Measurements from ENCODE around the gene VPS11. TPM values are rescaled to one million over a fixed set of nuclear protein-coding genes. Genes with fewer than 3 reads are reported as not detected.

Gene VPS11
- total RNA-seq, 1 experiment from 2014 or later, result 43.2 TPM

DNA sequence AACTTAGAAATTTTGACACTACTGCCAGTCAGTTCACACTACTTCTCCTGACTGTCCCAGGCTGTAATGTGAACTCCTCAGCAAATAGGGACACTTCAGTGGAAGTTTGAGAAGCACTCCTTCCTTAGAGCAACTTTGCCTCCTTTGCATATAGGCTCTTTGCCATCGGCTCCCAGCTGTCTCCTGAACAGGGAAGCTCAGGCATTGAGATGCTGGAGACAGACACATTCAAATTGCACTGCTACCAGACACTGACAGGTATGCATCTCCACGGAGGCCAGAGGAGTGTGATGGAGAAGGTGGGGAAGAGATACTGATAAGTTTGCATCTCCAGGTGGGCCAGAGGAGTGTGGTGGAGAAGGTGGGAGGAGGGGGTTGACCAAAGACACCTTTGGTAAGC is 47.6 kb upstream of the VPS11 start:
- peaks cover 63% of the 10 kb centered on the region for H3K4me1 ChIP-seq
- Mint-ChIP-seq H3K4me3 (ENCODE audit: unreplicated experiment) (peak overlapping the region; percentile 96), H3K27me3 (ENCODE audit: insufficient read depth, unreplicated experiment) (no peaks in the 10 kb centered on the region), H3K9me3 (ENCODE audit: unreplicated experiment) (no peaks in the 10 kb centered on the region), H3K27ac (ENCODE audit: unreplicated experiment) (peak overlapping the region; percentile 98), H3K4me1 (ENCODE audit: low read depth, unreplicated experiment) (peaks cover 39% of the 10 kb centered on the region), H3K36me3 (ENCODE audit: insufficient read depth, unreplicated experiment) (peaks cover 99% of the 10 kb centered on the region)
- peaks cover 12% of the 10 kb centered on the region for H3K36me3 ChIP-seq (ENCODE audit: control insufficient read depth, insufficient read depth, low read length)
- ChIA-PET CTCF (interaction anchor here (0.9 kb wide), 1 partner anchor 10 kb away, joined by 5 read pairs; the partner anchor contains the start of gene SLC37A4), POLR2A (interaction anchor here (1.0 to 2.2 kb wide), 2 partner anchors 21 to 22 kb away, joined by 3 to 13 read pairs; partner anchors contain the start of gene CENATAC)
- H3K9me3 ChIP-seq, result no peaks in the 10 kb centered on the region
- H3K27me3 ChIP-seq (replicated peaks; ENCODE audit: control insufficient read depth, insufficient read depth, low read length), result no peaks in the 10 kb centered on the region
- no peak for DNase-seq
- TF ChIP-seq, protein P1, sequence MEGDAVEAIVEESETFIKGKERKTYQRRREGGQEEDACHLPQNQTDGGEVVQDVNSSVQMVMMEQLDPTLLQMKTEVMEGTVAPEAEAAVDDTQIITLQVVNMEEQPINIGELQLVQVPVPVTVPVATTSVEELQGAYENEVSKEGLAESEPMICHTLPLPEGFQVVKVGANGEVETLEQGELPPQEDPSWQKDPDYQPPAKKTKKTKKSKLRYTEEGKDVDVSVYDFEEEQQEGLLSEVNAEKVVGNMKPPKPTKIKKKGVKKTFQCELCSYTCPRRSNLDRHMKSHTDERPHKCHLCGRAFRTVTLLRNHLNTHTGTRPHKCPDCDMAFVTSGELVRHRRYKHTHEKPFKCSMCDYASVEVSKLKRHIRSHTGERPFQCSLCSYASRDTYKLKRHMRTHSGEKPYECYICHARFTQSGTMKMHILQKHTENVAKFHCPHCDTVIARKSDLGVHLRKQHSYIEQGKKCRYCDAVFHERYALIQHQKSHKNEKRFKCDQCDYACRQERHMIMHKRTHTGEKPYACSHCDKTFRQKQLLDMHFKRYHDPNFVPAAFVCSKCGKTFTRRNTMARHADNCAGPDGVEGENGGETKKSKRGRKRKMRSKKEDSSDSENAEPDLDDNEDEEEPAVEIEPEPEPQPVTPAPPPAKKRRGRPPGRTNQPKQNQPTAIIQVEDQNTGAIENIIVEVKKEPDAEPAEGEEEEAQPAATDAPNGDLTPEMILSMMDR (IDR thresholded peaks at IDR 0.05; ENCODE audit: insufficient read depth in 1 of 2, low read depth in 1 of 2, low read length in 1 of 2, severe bottlenecking in 1 of 2, unreplicated experiment in 1 of 2), result no peak
- peak overlapping the region; percentile 91 for H3K4me3 ChIP-seq (ENCODE audit: low read depth, low read length)
- intact Hi-C loops (cut with micrococcal nuclease; ENCODE audit: unreplicated experiment), result loop anchor here (2.0 kb wide), 1 partner anchor 75 kb away; a partner anchor contains a TSS
- no TSS peak for BruUV-seq (replicated peaks)

DNA sequence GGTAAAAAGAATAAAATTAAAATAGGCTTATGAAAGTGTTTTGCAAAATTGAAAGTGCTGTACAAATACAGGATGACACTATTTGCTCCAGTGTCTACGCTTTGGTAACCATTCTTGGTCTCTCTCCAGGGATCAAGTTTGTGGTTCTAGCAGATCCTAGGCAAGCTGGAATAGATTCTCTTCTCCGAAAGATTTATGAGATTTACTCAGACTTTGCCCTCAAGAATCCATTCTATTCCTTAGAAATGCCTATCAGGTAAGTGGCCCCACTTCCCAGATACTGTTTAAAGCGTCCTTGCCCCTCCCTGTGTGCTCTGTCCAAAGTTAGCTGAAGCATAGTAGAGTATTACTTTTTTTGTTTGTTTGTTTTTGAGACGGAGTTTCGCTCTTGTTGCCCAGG is 46.0 kb upstream of the VPS11 start:
- peaks cover 96% of the 10 kb centered on the region for H3K36me3 Mint-ChIP-seq (ENCODE audit: insufficient read depth, unreplicated experiment)
- intact Hi-C loops (cut with micrococcal nuclease; ENCODE audit: unreplicated experiment), result no loop called here
- no peaks in the 10 kb centered on the region for H3K9me3 ChIP-seq
- H3K4me3 ChIP-seq (ENCODE audit: low read depth, low read length), result no peak overlapping the region
- H3K4me3 Mint-ChIP-seq (ENCODE audit: unreplicated experiment), result peak overlapping the region; percentile 96
- H3K27me3 ChIP-seq (replicated peaks; ENCODE audit: control insufficient read depth, insufficient read depth, low read length), result no peaks in the 10 kb centered on the region
- ChIA-PET CTCF (interaction anchor here (0.5 kb wide), 1 partner anchor 106 kb away, joined by 6 read pairs; no protein-coding TSS in a partner anchor), POLR2A (interaction anchor here (1.3 kb wide), 1 partner anchor 8 kb away, joined by 4 read pairs; no protein-coding TSS in a partner anchor)
- H3K4me1 Mint-ChIP-seq (ENCODE audit: low read depth, unreplicated experiment), result peaks cover 41% of the 10 kb centered on the region
- no peaks in the 10 kb centered on the region for H3K9me3 Mint-ChIP-seq (ENCODE audit: unreplicated experiment)
- BruUV-seq (replicated peaks), result no TSS peak
- H3K27ac Mint-ChIP-seq (ENCODE audit: unreplicated experiment), result peak overlapping the region; percentile 15
- DNase-seq, result no peak
- peaks cover 11% of the 10 kb centered on the region for H3K36me3 ChIP-seq (ENCODE audit: control insufficient read depth, insufficient read depth, low read length)
- TF ChIP-seq, protein P1 (IDR thresholded peaks at IDR 0.05; ENCODE audit: insufficient read depth in 1 of 2, low read depth in 1 of 2, low read length in 1 of 2, severe bottlenecking in 1 of 2, unreplicated experiment in 1 of 2), result no peak
- no peaks in the 10 kb centered on the region for H3K27me3 Mint-ChIP-seq (ENCODE audit: insufficient read depth, unreplicated experiment)
- peaks cover 66% of the 10 kb centered on the region for H3K4me1 ChIP-seq

DNA sequence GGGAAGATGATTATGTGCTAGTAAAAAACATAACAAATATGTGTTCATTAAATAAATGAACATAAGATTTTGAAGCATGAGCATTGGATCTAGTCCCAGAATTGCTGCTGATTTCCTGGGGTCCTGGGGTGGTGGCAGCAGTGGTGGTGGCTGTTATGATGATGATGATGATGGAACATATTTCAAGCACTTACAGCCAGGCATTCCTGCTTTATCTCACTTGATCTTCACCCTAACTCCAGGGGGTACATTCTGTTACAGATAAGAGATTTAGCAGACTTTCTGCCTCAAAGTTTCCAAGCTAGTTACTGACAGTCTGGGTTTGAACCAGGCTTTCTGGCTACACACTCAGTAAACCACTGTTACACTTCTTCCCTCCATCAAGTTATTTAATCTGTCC is 43.9 kb upstream of the VPS11 start:
- H3K4me3 ChIP-seq (ENCODE audit: low read depth, low read length), result no peak overlapping the region
- Mint-ChIP-seq H3K27ac (ENCODE audit: unreplicated experiment) (no peak overlapping the region), H3K4me3 (ENCODE audit: unreplicated experiment) (no peak overlapping the region), H3K36me3 (ENCODE audit: insufficient read depth, unreplicated experiment) (peaks cover 90% of the 10 kb centered on the region), H3K27me3 (ENCODE audit: insufficient read depth, unreplicated experiment) (no peaks in the 10 kb centered on the region), H3K9me3 (ENCODE audit: unreplicated experiment) (no peaks in the 10 kb centered on the region), H3K4me1 (ENCODE audit: low read depth, unreplicated experiment) (peaks cover 61% of the 10 kb centered on the region)
- DNase-seq, result no peak
- intact Hi-C loops (cut with micrococcal nuclease; ENCODE audit: unreplicated experiment), result no loop called here
- CTCF ChIA-PET, result interaction anchor here (0.5 to 0.6 kb wide), 2 partner anchors 337 to 387 kb away, joined by 3 read pairs; no protein-coding TSS in a partner anchor
- no peaks in the 10 kb centered on the region for H3K9me3 ChIP-seq
- no TSS peak for BruUV-seq (replicated peaks)
- peaks cover 20% of the 10 kb centered on the region for H3K36me3 ChIP-seq (ENCODE audit: control insufficient read depth, insufficient read depth, low read length)
- H3K27me3 ChIP-seq (replicated peaks; ENCODE audit: control insufficient read depth, insufficient read depth, low read length), result no peaks in the 10 kb centered on the region
- TF ChIP-seq, protein P1 (IDR thresholded peaks at IDR 0.05; ENCODE audit: insufficient read depth in 1 of 2, low read depth in 1 of 2, low read length in 1 of 2, severe bottlenecking in 1 of 2, unreplicated experiment in 1 of 2), result no peak
- POLR2A ChIA-PET, result interaction anchor here (1.3 to 1.6 kb wide), 2 partner anchors 26 to 44 kb away, joined by 3 to 6 read pairs; partner anchors contain the start of genes CENATAC and VPS11
- H3K4me1 ChIP-seq, result peaks cover 82% of the 10 kb centered on the region
